Sigmoid colon (tissue), 7 donors: ENCODE results near the gene TNIK. TPM values are rescaled to one million over a fixed set of nuclear protein-coding genes. Genes with fewer than 3 reads are reported as not detected.

ENCODE experiments used
- DNase-seq: peaks from one replicate; pipeline ENCODE4 v3.0.0-alpha.2; 2019
- H3K27ac ChIP-seq, 4 donors: fragments of 200-600 bp; sonication (generic); one replicate each; pipeline ENCODE4 v1.5.1; 2016 to 2019; ENCODE audit warnings: mild to moderate bottlenecking in 1 of 4
- H3K27me3 ChIP-seq, 3 donors: fragments of 200-600 bp; sonication (generic); one replicate each; pipeline ENCODE4 v1.5.1; 2019; ENCODE audit warnings: mild to moderate bottlenecking in 1 of 3
- H3K36me3 ChIP-seq, 4 donors: fragments of 200-600 bp; sonication (generic); one replicate each; pipeline ENCODE4 v1.5.1; 2016 to 2019
- H3K4me1 ChIP-seq, 4 donors: fragments of 200-600 bp; sonication (generic); one replicate each; pipeline ENCODE4 v1.5.1; 2017 to 2019
- H3K4me3 ChIP-seq, 4 donors: fragments of 200-600 bp; sonication (generic); one replicate each; pipeline ENCODE4 v1.5.1; 2017 to 2019; ENCODE audit warnings: mild to moderate bottlenecking in 2 of 4, moderate library complexity in 1 of 4
- H3K9me3 ChIP-seq, 4 donors: fragments of 200-600 bp in 3 of 4; sonication (generic) in 3 of 4; one replicate each; pipeline versions ENCODE4 v1.5.1 to v1.6.1; 2013 to 2019
- CTCF ChIP-seq, 4 experiments: fragments of 450-650 bp in 3 of 4; fragments of 200-600 bp in 1 of 4; IDR thresholded peaks; one replicate each; pipeline ENCODE4 v1.5.1; 2016 to 2019; ENCODE audit warnings: antibody characterized with exemption in 4 of 4, mild to moderate bottlenecking in 3 of 4, moderate library complexity in 2 of 4
- EP300 ChIP-seq, 4 donors: sonication (generic); formaldehyde crosslinking; IDR thresholded peaks; one replicate each; pipeline ENCODE4 v1.6.1; 2017; ENCODE audit warnings: antibody characterized with exemption in 4 of 4
- POLR2A ChIP-seq, 2 donors: fragments of 450-650 bp; IDR thresholded peaks; one replicate each; pipeline ENCODE4 v1.6.1; 2016; ENCODE audit warnings: antibody characterized with exemption in 2 of 2, mild to moderate bottlenecking in 2 of 2, moderate library complexity in 2 of 2
- POLR2AphosphoS5 ChIP-seq, 4 donors: sonication (generic); formaldehyde crosslinking; IDR thresholded peaks; one replicate each; pipeline ENCODE4 v1.6.1; 2017; ENCODE audit warnings: antibody characterized with exemption in 4 of 4
- WGBS, 2 donors: extraction: QIAGEN DNeasy Blood & Tissue Kit; methylation state at CpG; one replicate each; pipeline ENCODE4 v1.1.7; 2013; 5-methylcytosine and 5-hydroxymethylcytosine counted together
- intact Hi-C: fragments of 100-400 bp; cut with DNase I; formaldehyde crosslinking; loops from one replicate; pipeline ENCODE4 v1.15.1; 2023
- polyA plus RNA-seq, 3 donors: library from polyadenylated mRNA; stranded (reverse); fragments of 200-250 nt; gene quantifications; one replicate each; pipeline ENCODE4 v1.2.3, GENCODE V29; 2013
- total RNA-seq, 4 donors: library from RNA; depleted of rRNA; stranded (reverse); fragments of >200 nt; gene quantifications; one replicate each; pipeline ENCODE4 v1.1.0, GENCODE V29; 2016
- donor health status: healthy with polysubstance abuse.
- donor health status: Bipolar disorder and iron deficiency.
- donor health status: healthy.

TNIK gene
- total and polyA plus RNA-seq, 7 donors, result 5.4 to 21.3 (median 9.2) TPM

- H3K9me3 ChIP-seq, result no peaks in the 10 kb centered on the region
- H3K4me1 ChIP-seq, result no peaks in the 10 kb centered on the region
- no peak for DNase-seq
- intact Hi-C loops, result no loop called here
- H3K27ac ChIP-seq, result no peak overlapping the region
- no peaks in the 10 kb centered on the region for H3K27me3 ChIP-seq
- no peak for TF ChIP-seq POLR2AphosphoS5 (IDR thresholded peaks at IDR 0.05)
- no peak for TF ChIP-seq EP300 (IDR thresholded peaks at IDR 0.05)
- no peak for TF ChIP-seq CTCF (IDR thresholded peaks at IDR 0.05)
- no peak for TF ChIP-seq POLR2A (IDR thresholded peaks at IDR 0.05)
- 89 to 97% methylated on average over 1 of the region's 1 CpG for WGBS, 2 donors
- no peak overlapping the region for H3K4me3 ChIP-seq
- H3K36me3 ChIP-seq, result no peaks in the 10 kb centered on the region
Measured at GRCh38 chr3:171342200-171342599, 118.0 kb downstream of the TNIK start.

DNA sequence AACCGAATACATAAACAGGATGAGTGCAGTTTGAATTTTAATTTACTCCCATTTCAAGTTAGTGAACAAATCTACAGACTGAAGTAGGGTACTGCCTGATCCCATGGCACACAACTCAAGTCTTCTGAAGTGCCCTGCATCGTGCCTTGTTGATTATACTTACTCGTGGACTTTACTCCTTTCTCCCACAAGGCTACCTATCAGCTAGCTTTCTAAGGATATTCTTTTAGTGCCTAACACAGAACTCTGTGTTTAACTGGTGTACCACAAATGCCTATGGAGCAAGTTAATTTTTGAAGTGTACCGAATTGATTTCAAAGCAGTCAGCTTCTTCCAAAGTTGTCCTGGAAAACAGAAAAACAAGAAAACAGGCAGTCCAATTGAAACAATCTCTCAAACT, 119.8 kb downstream of the TNIK start:
- TF ChIP-seq POLR2A (IDR thresholded peaks at IDR 0.05), result no peak
- TF ChIP-seq POLR2AphosphoS5 (IDR thresholded peaks at IDR 0.05), result no peak
- no peak for TF ChIP-seq EP300 (IDR thresholded peaks at IDR 0.05)
- TF ChIP-seq CTCF (IDR thresholded peaks at IDR 0.05), result no peak
- Histone ChIP-seq H3K27ac (no peak overlapping the region), H3K36me3 (no peaks in the 10 kb centered on the region), H3K9me3 (no peaks in the 10 kb centered on the region), H3K27me3 (no peaks in the 10 kb centered on the region), H3K4me1 (no peaks in the 10 kb centered on the region), H3K4me3 (no peak overlapping the region)
- intact Hi-C loops, result no loop called here
- 23 to 74% methylated on average over 4 of the region's 4 CpGs for WGBS, 2 donors
- no peak for DNase-seq

DNA sequence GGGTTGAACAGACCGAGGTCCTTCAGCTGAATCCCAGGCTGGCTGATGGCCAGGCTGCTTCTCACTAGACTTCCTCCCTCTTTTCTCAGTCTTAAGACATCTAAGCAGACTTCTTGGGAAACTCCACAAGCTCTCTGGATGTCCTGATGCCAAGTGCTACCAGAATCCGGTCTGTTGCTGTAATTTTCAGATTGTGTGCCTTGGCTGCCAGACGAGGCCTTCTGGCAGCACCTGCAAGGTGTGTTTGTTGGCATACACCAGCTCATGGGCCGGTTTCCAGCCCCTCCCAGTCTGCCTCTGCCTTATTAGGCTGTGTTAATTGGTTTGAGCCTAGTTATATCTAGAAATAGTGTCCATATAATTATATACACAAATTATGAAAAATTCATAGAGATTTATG, 120.6 kb downstream of the TNIK start:
- Histone ChIP-seq H3K4me3 (no peak overlapping the region), H3K27me3 (no peaks in the 10 kb centered on the region), H3K9me3 (no peaks in the 10 kb centered on the region), H3K36me3 (no peaks in the 10 kb centered on the region), H3K27ac (no peak overlapping the region), H3K4me1 (peaks cover 0 to 4% (median 4%) of the 10 kb centered on the region in 4 donors)
- intact Hi-C loops, result loop anchor here (10.0 kb wide), 1 partner anchor 115 kb away; no protein-coding TSS in a partner anchor
- no peak for TF ChIP-seq CTCF (IDR thresholded peaks at IDR 0.05)
- TF ChIP-seq POLR2AphosphoS5 (IDR thresholded peaks at IDR 0.05), result no peak
- no peak for TF ChIP-seq POLR2A (IDR thresholded peaks at IDR 0.05)
- DNase-seq, result no peak
- 17 to 67% methylated on average over 4 of the region's 4 CpGs for WGBS, 2 donors

GRCh38 chr3:171336406-171336805, 123.8 kb downstream of the TNIK start:
- no peak for DNase-seq
- intact Hi-C loops, result loop anchor here (10.0 kb wide), 1 partner anchor 118 kb away; no protein-coding TSS in a partner anchor
- no peak overlapping the region for H3K4me3 ChIP-seq
- no peak for TF ChIP-seq EP300 (IDR thresholded peaks at IDR 0.05)
- no peak for TF ChIP-seq POLR2A (IDR thresholded peaks at IDR 0.05)
- TF ChIP-seq POLR2AphosphoS5 (IDR thresholded peaks at IDR 0.05), result no peak
- no peak for TF ChIP-seq CTCF (IDR thresholded peaks at IDR 0.05)
- no peaks in the 10 kb centered on the region for H3K36me3 ChIP-seq
- H3K27me3 ChIP-seq, result no peaks in the 10 kb centered on the region
- H3K9me3 ChIP-seq, result no peaks in the 10 kb centered on the region
- peaks cover 0 to 15% (median 11%) of the 10 kb centered on the region in 4 donors for H3K4me1 ChIP-seq
- H3K27ac ChIP-seq, result no peak overlapping the region
- WGBS, 2 donors, result 17 to 67% methylated on average over 1 of the region's 1 CpG

DNA sequence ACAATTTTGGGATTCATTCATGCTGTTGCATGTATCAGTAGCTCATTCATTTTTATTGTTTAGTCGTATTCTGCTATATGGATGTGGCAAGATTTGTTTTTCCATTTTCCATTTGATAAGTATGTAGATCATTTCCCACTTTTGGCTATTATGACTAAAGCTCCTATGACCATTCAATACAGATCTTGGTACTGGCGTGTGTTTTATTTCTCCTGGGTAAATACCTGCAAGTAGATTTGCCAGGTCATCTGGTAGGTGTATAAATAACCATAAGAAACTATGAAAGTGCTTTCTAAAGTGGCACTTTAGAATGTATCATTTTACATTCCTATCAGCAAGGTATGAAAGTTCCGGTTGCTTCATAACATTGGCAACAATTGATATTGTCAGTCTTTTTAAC, 124.6 kb downstream of the TNIK start:
- TF ChIP-seq POLR2AphosphoS5 (IDR thresholded peaks at IDR 0.05) (no peak), CTCF (IDR thresholded peaks at IDR 0.05) (no peak), POLR2A (IDR thresholded peaks at IDR 0.05) (no peak), EP300 (IDR thresholded peaks at IDR 0.05) (no peak)
- intact Hi-C loops, result loop anchor here (10.0 kb wide), 1 partner anchor 119 kb away; no protein-coding TSS in a partner anchor
- H3K4me1 ChIP-seq, result peaks cover 0 to 21% (median 13%) of the 10 kb centered on the region in 4 donors
- no peak overlapping the region for H3K4me3 ChIP-seq
- no peaks in the 10 kb centered on the region for H3K36me3 ChIP-seq
- 45 to 80% methylated on average over 3 of the region's 3 CpGs for WGBS, 2 donors
- H3K9me3 ChIP-seq, result no peaks in the 10 kb centered on the region
- H3K27ac ChIP-seq, result no peak overlapping the region
- no peak for DNase-seq
- H3K27me3 ChIP-seq, result no peaks in the 10 kb centered on the region
